ENCODE data around the gene CFAP20DC. TPM values are rescaled to one million over a fixed set of nuclear protein-coding genes. Genes with fewer than 3 reads are reported as not detected.

Gene CFAP20DC
- total RNA-seq, 1 donor from 2014 or later = 1.4 TPM

GRCh38 chr3:58798312-58798711 lies 251.5 kb downstream of the CFAP20DC start:
- H3K4me3 Mint-ChIP-seq (ENCODE audit: unreplicated experiment) = no peak overlapping the region
- DNase-seq (ENCODE audit: extremely low spot score, unreplicated experiment) = no peak
- H3K4me1 Mint-ChIP-seq (ENCODE audit: unreplicated experiment) = peaks cover under 1% of the 10 kb centered on the region
- H3K9me3 Mint-ChIP-seq (ENCODE audit: unreplicated experiment) = no peaks in the 10 kb centered on the region
- H3K36me3 Mint-ChIP-seq (ENCODE audit: unreplicated experiment) = peaks cover 3% of the 10 kb centered on the region
- TF ChIP-seq, protein P1, sequence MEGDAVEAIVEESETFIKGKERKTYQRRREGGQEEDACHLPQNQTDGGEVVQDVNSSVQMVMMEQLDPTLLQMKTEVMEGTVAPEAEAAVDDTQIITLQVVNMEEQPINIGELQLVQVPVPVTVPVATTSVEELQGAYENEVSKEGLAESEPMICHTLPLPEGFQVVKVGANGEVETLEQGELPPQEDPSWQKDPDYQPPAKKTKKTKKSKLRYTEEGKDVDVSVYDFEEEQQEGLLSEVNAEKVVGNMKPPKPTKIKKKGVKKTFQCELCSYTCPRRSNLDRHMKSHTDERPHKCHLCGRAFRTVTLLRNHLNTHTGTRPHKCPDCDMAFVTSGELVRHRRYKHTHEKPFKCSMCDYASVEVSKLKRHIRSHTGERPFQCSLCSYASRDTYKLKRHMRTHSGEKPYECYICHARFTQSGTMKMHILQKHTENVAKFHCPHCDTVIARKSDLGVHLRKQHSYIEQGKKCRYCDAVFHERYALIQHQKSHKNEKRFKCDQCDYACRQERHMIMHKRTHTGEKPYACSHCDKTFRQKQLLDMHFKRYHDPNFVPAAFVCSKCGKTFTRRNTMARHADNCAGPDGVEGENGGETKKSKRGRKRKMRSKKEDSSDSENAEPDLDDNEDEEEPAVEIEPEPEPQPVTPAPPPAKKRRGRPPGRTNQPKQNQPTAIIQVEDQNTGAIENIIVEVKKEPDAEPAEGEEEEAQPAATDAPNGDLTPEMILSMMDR (IDR thresholded peaks at IDR 0.05) = no peak
- H3K27ac Mint-ChIP-seq (ENCODE audit: unreplicated experiment) = no peak overlapping the region
- H3K27me3 Mint-ChIP-seq (ENCODE audit: unreplicated experiment) = no peaks in the 10 kb centered on the region

DNA sequence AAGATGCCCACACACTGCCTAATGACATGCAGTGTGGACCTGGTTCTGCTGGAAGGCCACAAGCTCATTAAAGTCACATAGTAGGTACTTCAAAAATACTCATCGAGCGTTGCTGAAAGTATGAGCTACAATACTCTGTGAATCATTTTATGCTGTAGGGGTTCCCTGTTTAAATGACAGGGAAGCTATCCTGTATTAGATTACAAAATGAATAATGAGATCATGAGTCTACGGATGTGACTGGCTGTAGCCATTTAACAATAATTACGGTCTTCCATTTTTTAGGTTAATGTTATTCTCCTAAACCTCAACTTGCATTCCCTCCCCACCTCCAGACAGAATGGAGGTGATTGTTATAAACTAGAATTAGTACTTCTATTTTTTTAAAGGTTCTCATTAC lies 255.1 kb downstream of the CFAP20DC start:
- H3K27ac Mint-ChIP-seq (ENCODE audit: unreplicated experiment) = no peak overlapping the region
- TF ChIP-seq, protein P1 (IDR thresholded peaks at IDR 0.05) = no peak
- H3K4me3 Mint-ChIP-seq (ENCODE audit: unreplicated experiment) = no peak overlapping the region
- H3K4me1 Mint-ChIP-seq (ENCODE audit: unreplicated experiment) = peaks cover 5% of the 10 kb centered on the region
- no peaks in the 10 kb centered on the region for H3K27me3 Mint-ChIP-seq (ENCODE audit: unreplicated experiment)
- no peaks in the 10 kb centered on the region for H3K9me3 Mint-ChIP-seq (ENCODE audit: unreplicated experiment)
- H3K36me3 Mint-ChIP-seq (ENCODE audit: unreplicated experiment) = peaks cover 3% of the 10 kb centered on the region
- no peak for DNase-seq (ENCODE audit: extremely low spot score, unreplicated experiment)

DNA sequence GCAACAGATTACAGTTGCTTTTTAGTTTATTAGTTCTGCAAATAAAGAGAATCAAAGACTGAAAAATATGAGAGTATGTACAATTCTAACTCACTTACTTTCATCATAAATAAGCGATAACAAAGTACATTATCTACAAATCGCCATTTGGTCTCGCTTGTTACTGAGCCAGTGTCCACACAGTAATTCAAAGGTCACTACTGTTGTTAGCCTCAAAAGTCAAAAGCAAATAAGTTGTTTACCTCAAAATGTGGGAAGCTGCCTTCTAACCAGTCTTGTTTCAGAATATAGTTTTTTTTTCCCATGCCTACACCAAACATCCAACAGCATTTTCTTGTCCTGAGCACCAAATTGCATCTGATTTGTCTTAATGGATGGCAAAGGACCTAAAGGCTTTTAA lies 255.9 kb downstream of the CFAP20DC start:
- TF ChIP-seq, protein P1 (IDR thresholded peaks at IDR 0.05) = no peak
- no peak for DNase-seq (ENCODE audit: extremely low spot score, unreplicated experiment)
- Mint-ChIP-seq H3K27ac (ENCODE audit: unreplicated experiment) (no peak overlapping the region), H3K4me3 (ENCODE audit: unreplicated experiment) (no peak overlapping the region), H3K36me3 (ENCODE audit: unreplicated experiment) (peaks cover 3% of the 10 kb centered on the region), H3K9me3 (ENCODE audit: unreplicated experiment) (no peaks in the 10 kb centered on the region), H3K4me1 (ENCODE audit: unreplicated experiment) (peaks cover 5% of the 10 kb centered on the region), H3K27me3 (ENCODE audit: unreplicated experiment) (no peaks in the 10 kb centered on the region)

DNA sequence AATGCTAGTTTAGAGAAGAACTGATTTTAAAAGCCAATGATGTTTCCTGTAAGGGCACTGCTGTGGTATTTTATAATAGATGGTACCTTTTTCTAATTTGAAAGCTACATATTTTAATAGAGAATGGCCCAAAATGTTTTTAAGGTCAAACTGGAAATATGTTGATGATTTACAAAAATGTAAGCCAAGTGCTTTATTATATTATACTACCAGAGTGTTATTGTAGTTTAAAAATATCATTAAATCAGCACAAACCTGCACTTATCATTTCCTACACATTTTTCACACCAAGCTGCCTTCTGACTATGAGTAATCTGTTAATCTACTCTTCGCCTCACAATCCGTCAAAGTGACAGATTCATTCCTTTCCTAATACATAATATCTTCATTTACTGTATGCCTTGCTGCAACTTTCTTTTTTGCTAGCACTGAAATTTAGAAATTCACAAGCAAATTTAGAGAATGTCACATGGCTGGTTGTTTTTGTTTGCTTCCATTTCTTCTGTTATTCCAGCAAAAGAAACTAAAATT lies 256.8 kb downstream of the CFAP20DC start:
- Mint-ChIP-seq H3K27me3 (ENCODE audit: unreplicated experiment) (no peaks in the 10 kb centered on the region), H3K4me1 (ENCODE audit: unreplicated experiment) (peaks cover 5% of the 10 kb centered on the region), H3K9me3 (ENCODE audit: unreplicated experiment) (no peaks in the 10 kb centered on the region), H3K36me3 (ENCODE audit: unreplicated experiment) (peaks cover 3% of the 10 kb centered on the region), H3K4me3 (ENCODE audit: unreplicated experiment) (no peak overlapping the region), H3K27ac (ENCODE audit: unreplicated experiment) (no peak overlapping the region)
- no peak for DNase-seq (ENCODE audit: extremely low spot score, unreplicated experiment)
- TF ChIP-seq, protein P1 (IDR thresholded peaks at IDR 0.05) = no peak

DNA sequence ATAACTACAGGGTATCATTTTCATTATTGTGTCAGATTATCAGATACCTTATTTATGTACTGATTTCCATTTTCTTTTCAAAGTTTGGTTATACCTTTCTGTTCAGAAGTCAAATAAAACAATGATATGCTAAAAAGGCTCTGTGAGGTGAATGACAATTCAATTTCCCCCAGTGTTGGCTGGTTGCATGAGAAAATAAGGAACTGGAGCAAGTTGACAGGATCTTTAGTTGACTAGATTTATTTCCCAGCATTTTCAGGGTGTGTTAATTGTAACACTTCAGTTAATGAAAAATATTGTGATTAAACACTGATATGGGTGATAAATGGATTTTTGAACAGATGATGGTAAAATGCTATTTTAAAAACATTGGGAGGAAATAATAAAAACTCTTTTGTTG lies 260.4 kb downstream of the CFAP20DC start:
- no peak for DNase-seq (ENCODE audit: extremely low spot score, unreplicated experiment)
- no peaks in the 10 kb centered on the region for H3K36me3 Mint-ChIP-seq (ENCODE audit: unreplicated experiment)
- TF ChIP-seq, protein P1 (IDR thresholded peaks at IDR 0.05) = no peak
- no peak overlapping the region for H3K27ac Mint-ChIP-seq (ENCODE audit: unreplicated experiment)
- H3K4me3 Mint-ChIP-seq (ENCODE audit: unreplicated experiment) = no peak overlapping the region
- H3K4me1 Mint-ChIP-seq (ENCODE audit: unreplicated experiment) = peaks cover 5% of the 10 kb centered on the region
- H3K27me3 Mint-ChIP-seq (ENCODE audit: unreplicated experiment) = no peaks in the 10 kb centered on the region
- H3K9me3 Mint-ChIP-seq (ENCODE audit: unreplicated experiment) = no peaks in the 10 kb centered on the region
